ENCODE measurements around the gene UBE2K. TPM values are rescaled to one million over a fixed set of nuclear protein-coding genes. Genes with fewer than 3 reads are reported as not detected.
"Not testable (repeated sequence)": the region's sequence is repeated elsewhere in the genome, so short reads cannot be mapped to it uniquely, and the experiment has no call there.

Gene UBE2K
- total and polyA plus RNA-seq, 12 donors: 24.0 to 74.0 (median 56.5) TPM

- no peak for ATAC-seq
- WGBS, 2 donors: 94 to 96% methylated on average over 3 of the region's 3 CpGs
- DNase-seq: no peak
- intact Hi-C loops (cut with DNase I): no loop called here
- no peak overlapping the region for H3K4me3 ChIP-seq
- no peak for TF ChIP-seq CTCF (IDR thresholded peaks at IDR 0.05)
- no peaks in the 10 kb centered on the region for H3K9me3 ChIP-seq
- H3K27ac ChIP-seq: no peak overlapping the region
- no peaks in the 10 kb centered on the region for H3K27me3 ChIP-seq
- H3K36me3 ChIP-seq: no peaks in the 10 kb centered on the region
- H3K4me1 ChIP-seq: no peaks in the 10 kb centered on the region
Measured at GRCh38 chr4:39792529-39792928, 94.6 kb downstream of the UBE2K start.

- H3K27me3 ChIP-seq; ATAC-seq; H3K4me3 ChIP-seq; DNase-seq; H3K9me3 ChIP-seq; H3K4me1 ChIP-seq; H3K36me3 ChIP-seq; intact Hi-C loops (cut with DNase I); H3K27ac ChIP-seq: not testable (repeated sequence)
- 94% methylated on average over 13 of the region's 13 CpGs for WGBS, 2 donors
Measured at GRCh38 chr4:39792976-39793375, 95.0 kb downstream of the UBE2K start.

GRCh38 chr4:39802005-39802404 is 104.1 kb downstream of the UBE2K start:
- intact Hi-C loops (cut with DNase I): no loop called here
- TF ChIP-seq CTCF (IDR thresholded peaks at IDR 0.05): no peak
- no peak for DNase-seq
- H3K27me3 ChIP-seq: no peaks in the 10 kb centered on the region
- WGBS, 2 donors: 74 to 96% methylated on average over 4 of the region's 4 CpGs
- no peak overlapping the region for H3K27ac ChIP-seq
- no peaks in the 10 kb centered on the region for H3K9me3 ChIP-seq
- H3K36me3 ChIP-seq: no peaks in the 10 kb centered on the region
- H3K4me1 ChIP-seq: no peaks in the 10 kb centered on the region
- no peak for ATAC-seq
- H3K4me3 ChIP-seq: no peak overlapping the region

GRCh38 chr4:39808231-39808749 is 110.4 kb downstream of the UBE2K start:
- ATAC-seq: no peak
- WGBS, 2 donors: 66 to 73% methylated on average over 8 of the region's 8 CpGs

More at GRCh38 chr4:39808231-39808749, 110.4 kb downstream of the UBE2K start:
- H3K4me1 ChIP-seq: no peaks in the 10 kb centered on the region
- no peaks in the 10 kb centered on the region for H3K36me3 ChIP-seq
- no peak overlapping the region for H3K4me3 ChIP-seq
- TF ChIP-seq CTCF (IDR thresholded peaks at IDR 0.05): no peak
- H3K27me3 ChIP-seq: no peaks in the 10 kb centered on the region
- no peak overlapping the region for H3K27ac ChIP-seq
- H3K9me3 ChIP-seq: no peaks in the 10 kb centered on the region
- DNase-seq: no peak
- intact Hi-C loops (cut with DNase I): no loop called here

All from heart right ventricle (tissue), 16 donors.